Ascending aorta (tissue), 2 donors: Measurements from ENCODE around the gene KCNS1. TPM values are rescaled to one million over a fixed set of nuclear protein-coding genes. Genes with fewer than 3 reads are reported as not detected.
A peak's percentile ranks its signal among the peaks of the same experiment; 100 is the strongest.

Source experiments
- DNase-seq, 2 donors: peaks; one replicate each; pipeline ENCODE4 v3.0.0-alpha.2; 2019; ENCODE audit warnings: low spot score in 2 of 2
- H3K27ac ChIP-seq, 2 donors: fragments of 200-600 bp; sonication (generic); one replicate each; pipeline ENCODE4 v1.5.1; 2016 to 2017; ENCODE audit warnings: mild to moderate bottlenecking in 1 of 2
- H3K27me3 ChIP-seq: fragments of 200-600 bp; sonication (generic); one replicate; pipeline ENCODE4 v1.5.1; 2017
- H3K36me3 ChIP-seq, 2 donors: fragments of 200-600 bp; sonication (generic); one replicate each; pipeline ENCODE4 v1.5.1; 2016
- H3K4me1 ChIP-seq, 2 donors: fragments of 200-600 bp; sonication (generic); one replicate each; pipeline ENCODE4 v1.5.1; 2016 to 2017; ENCODE audit warnings: mild to moderate bottlenecking in 1 of 2
- H3K4me3 ChIP-seq, 2 donors: fragments of 200-600 bp; sonication (generic); one replicate each; pipeline ENCODE4 v1.5.1; 2016 to 2017; ENCODE audit warnings: mild to moderate bottlenecking in 1 of 2
- H3K9me3 ChIP-seq, 2 donors: fragments of 200-600 bp; sonication (generic); one replicate each; pipeline ENCODE4 v1.5.1; 2016
- CTCF ChIP-seq, 3 experiments: fragments of 200-600 bp in 2 of 3; fragments of 450-650 bp in 1 of 3; sonication (generic) in 2 of 3; IDR thresholded peaks; one replicate each; pipeline ENCODE4 v1.5.1; 2016 to 2019; ENCODE audit warnings: antibody characterized with exemption in 3 of 3, mild to moderate bottlenecking in 1 of 3, moderate library complexity in 1 of 3
- intact Hi-C: fragments of 100-400 bp; cut with DNase I; formaldehyde crosslinking; loops from one replicate; pipeline ENCODE4 v1.15.1; 2023
- total RNA-seq: library from RNA; depleted of rRNA; stranded (reverse); fragments of >200 nt; gene quantifications from one replicate; pipeline ENCODE4 v1.1.0, GENCODE V29; 2016

KCNS1 gene
- total RNA-seq, 1 donor from 2014 or later = not detected

GRCh38 chr20:45097485-45098102 lies 3.3 kb downstream of the KCNS1 start:
- intact Hi-C loops = loop anchor here (2.0 kb wide), 1 partner anchor 53 kb away; no protein-coding TSS in a partner anchor
- Histone ChIP-seq H3K4me1 (no peaks in the 10 kb centered on the region), H3K4me3 (peak overlapping the region; percentile 29 to 35), H3K27ac (no peak overlapping the region), H3K27me3 (no peaks in the 10 kb centered on the region), H3K36me3 (no peaks in the 10 kb centered on the region), H3K9me3 (no peaks in the 10 kb centered on the region)
- no peak for DNase-seq
- no peak for TF ChIP-seq CTCF (IDR thresholded peaks at IDR 0.05)

DNA sequence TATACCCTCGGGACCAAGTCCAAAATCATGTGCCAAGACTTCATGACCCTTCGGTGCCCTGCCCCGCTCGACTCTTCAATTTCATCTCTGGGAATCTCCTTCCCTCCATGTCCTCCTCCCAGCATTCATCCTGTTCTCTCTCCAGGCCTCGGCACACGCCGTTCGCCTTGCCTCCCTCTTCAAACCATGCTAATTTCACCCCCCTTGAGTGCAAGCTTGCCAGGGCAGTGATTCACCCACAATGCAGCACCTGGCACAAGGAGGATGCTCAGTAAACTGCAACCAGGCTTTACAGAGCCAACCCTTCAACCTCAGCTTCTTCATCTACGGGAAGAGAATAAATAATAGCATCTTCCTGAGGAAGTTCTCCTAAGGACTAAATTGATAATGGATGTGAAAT lies 4.1 kb downstream of the KCNS1 start:
- no peak for TF ChIP-seq CTCF (IDR thresholded peaks at IDR 0.05)
- no peaks in the 10 kb centered on the region for H3K36me3 ChIP-seq
- intact Hi-C loops = loop anchor here (2.0 kb wide), 1 partner anchor 52 kb away; no protein-coding TSS in a partner anchor
- H3K9me3 ChIP-seq = no peaks in the 10 kb centered on the region
- H3K27me3 ChIP-seq = no peaks in the 10 kb centered on the region
- H3K4me3 ChIP-seq = no peak overlapping the region
- DNase-seq = no peak
- H3K4me1 ChIP-seq = no peaks in the 10 kb centered on the region
- no peak overlapping the region for H3K27ac ChIP-seq

- intact Hi-C loops = loop anchor here (1.0 to 2.0 kb wide), 2 partner anchors 51 to 85 kb away; no protein-coding TSS in a partner anchor
- no peak for DNase-seq
- Histone ChIP-seq H3K27ac (no peak overlapping the region), H3K4me1 (no peaks in the 10 kb centered on the region), H3K9me3 (no peaks in the 10 kb centered on the region), H3K36me3 (no peaks in the 10 kb centered on the region), H3K4me3 (no peak overlapping the region), H3K27me3 (no peaks in the 10 kb centered on the region)
- TF ChIP-seq CTCF (IDR thresholded peaks at IDR 0.05) = peak; percentile 32 to 76 (median 57)
These were observed 5.1 kb downstream of the KCNS1 start for GRCh38 chr20:45095805-45096238.

DNA sequence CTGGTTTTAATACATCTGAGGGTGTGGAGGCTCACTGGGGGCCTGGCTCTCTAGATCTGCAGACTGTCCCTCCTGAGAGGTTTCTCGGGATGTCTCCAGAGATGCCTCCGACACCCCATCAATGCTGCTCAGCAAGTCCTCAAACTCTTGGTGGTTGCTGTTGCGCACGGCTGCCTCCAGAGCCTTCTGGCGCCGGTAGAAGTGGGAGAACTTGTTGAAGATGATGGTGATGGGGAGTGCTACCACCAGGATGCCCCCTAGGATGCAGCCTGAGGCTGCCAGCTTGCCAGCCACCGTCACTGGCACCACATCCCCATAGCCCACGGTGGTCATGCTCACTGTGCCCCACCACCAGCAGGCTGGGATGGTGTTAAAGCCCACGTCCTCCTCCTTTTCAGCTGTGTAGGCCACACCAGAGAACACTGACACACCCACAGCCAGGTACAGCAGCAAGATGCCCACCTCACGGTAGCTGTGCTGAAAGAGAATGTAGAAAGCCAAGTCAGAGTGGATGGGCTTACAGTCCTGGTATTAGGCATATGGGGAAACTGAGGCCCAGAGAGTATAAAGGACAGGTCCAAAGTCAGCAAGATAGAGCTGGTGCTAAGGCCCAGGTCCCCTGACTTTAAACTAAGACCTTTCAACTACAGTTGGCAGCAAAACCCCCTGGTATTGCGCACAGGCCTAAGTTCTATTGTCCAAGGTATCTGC lies 5.9 kb downstream of the KCNS1 start:
- H3K27ac ChIP-seq = no peak overlapping the region
- no peak overlapping the region for H3K4me3 ChIP-seq
- TF ChIP-seq CTCF (IDR thresholded peaks at IDR 0.05) = no peak
- H3K36me3 ChIP-seq = no peaks in the 10 kb centered on the region
- no peaks in the 10 kb centered on the region for H3K4me1 ChIP-seq
- intact Hi-C loops = loop anchor here (1.0 kb wide), 1 partner anchor 84 kb away; no protein-coding TSS in a partner anchor
- H3K27me3 ChIP-seq = no peaks in the 10 kb centered on the region
- no peaks in the 10 kb centered on the region for H3K9me3 ChIP-seq
- no peak for DNase-seq

GRCh38 chr20:45094201-45094600 lies 6.7 kb downstream of the KCNS1 start:
- Histone ChIP-seq H3K4me3 (no peak overlapping the region), H3K4me1 (no peaks in the 10 kb centered on the region), H3K9me3 (no peaks in the 10 kb centered on the region), H3K36me3 (no peaks in the 10 kb centered on the region), H3K27me3 (no peaks in the 10 kb centered on the region), H3K27ac (no peak overlapping the region)
- intact Hi-C loops = no loop called here
- no peak for TF ChIP-seq CTCF (IDR thresholded peaks at IDR 0.05)
- no peak for DNase-seq
